Thyroid gland (tissue), 4 donors: ENCODE data around the gene CD2AP. TPM values are rescaled to one million over a fixed set of nuclear protein-coding genes. Genes with fewer than 3 reads are reported as not detected.
"Not testable (repeated sequence)": the region's sequence is repeated elsewhere in the genome, so short reads cannot be mapped to it uniquely, and the experiment has no call there.

Source experiments
- DNase-seq, 2 donors: peaks; one replicate each; pipeline ENCODE4 v3.0.0-alpha.2; 2019
- H3K27ac ChIP-seq, 3 donors: fragments of 200-600 bp; sonication (generic); 1 replicate in 2 of 3; 2 replicates in 1 of 3; pipeline ENCODE4 v1.5.1; 2016 to 2019; ENCODE audit warnings: mild to moderate bottlenecking in 1 of 3, moderate library complexity in 1 of 3
- H3K27me3 ChIP-seq: fragments of 200-600 bp; sonication (generic); one replicate; pipeline ENCODE4 v1.5.1; 2019
- H3K36me3 ChIP-seq, 2 donors: fragments of 200-600 bp; sonication (generic); one replicate each; pipeline ENCODE4 v1.5.1; 2016 to 2019
- H3K4me1 ChIP-seq, 2 donors: fragments of 200-600 bp; sonication (generic); one replicate each; pipeline ENCODE4 v1.5.1; 2017 to 2019
- H3K4me3 ChIP-seq, 3 donors: fragments of 200-600 bp; sonication (generic); replicated peaks in 1 of 3; 1 replicate in 2 of 3; 2 replicates in 1 of 3; pipeline ENCODE4 v1.5.1; 2016; ENCODE audit warnings: mild to moderate bottlenecking in 1 of 3
- H3K9me3 ChIP-seq: fragments of 200-600 bp; sonication (generic); one replicate; pipeline ENCODE4 v1.5.1; 2017
- POLR2A ChIP-seq, 2 donors: fragments of 450-650 bp; IDR thresholded peaks; one replicate each; pipeline ENCODE4 v1.6.1; 2017; ENCODE audit warnings: antibody characterized with exemption in 2 of 2, mild to moderate bottlenecking in 2 of 2, moderate library complexity in 1 of 2
- WGBS, 2 donors: methylation state at CpG; one replicate each; pipeline ENCODE4 v1.1.5; 2017; 5-methylcytosine and 5-hydroxymethylcytosine counted together
- intact Hi-C: fragments of 100-400 bp; cut with DNase I; formaldehyde crosslinking; loops from one replicate; pipeline ENCODE4 v1.15.1; 2023
- total RNA-seq, 4 donors: library from RNA; depleted of rRNA; stranded (reverse); fragments of >200 nt; gene quantifications; one replicate each; pipeline ENCODE4 v1.2.3, GENCODE V29; 2016
- TF ChIP-seq, protein P1 (sequence below), 6 experiments: fragments of 200-600 bp in 3 of 6; fragments of 450-650 bp in 3 of 6; sonication (generic) in 3 of 6; IDR thresholded peaks; one replicate each; pipeline ENCODE4 v1.5.1; 2016 to 2019; ENCODE audit warnings: antibody characterized with exemption in 6 of 6, mild to moderate bottlenecking in 2 of 6, inconsistent platforms in 1 of 6, moderate library complexity in 1 of 6

The CD2AP gene
- total RNA-seq, 4 donors from 2014 or later = 27.9 to 48.2 (median 33.0) TPM

DNA sequence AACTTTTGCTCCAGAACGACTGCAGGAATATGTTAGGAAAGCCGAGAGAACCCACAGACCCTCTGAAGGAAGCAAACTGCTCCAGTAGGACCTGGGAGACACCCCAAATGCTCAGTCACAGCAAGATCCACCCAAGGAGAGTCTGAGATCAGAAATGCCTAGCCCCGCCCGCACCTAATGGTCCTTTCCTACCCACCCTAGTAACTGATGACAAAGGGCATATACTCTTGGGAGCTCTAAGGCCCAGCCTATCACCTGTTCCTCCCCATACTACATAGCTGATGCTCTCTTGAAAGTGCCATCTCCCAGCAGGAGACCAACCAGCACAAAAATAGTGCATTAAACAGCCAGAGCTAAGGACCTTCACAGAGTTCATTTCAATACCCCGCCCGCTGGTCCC is 67.6 kb downstream of the CD2AP start:
- TF ChIP-seq, protein P1, sequence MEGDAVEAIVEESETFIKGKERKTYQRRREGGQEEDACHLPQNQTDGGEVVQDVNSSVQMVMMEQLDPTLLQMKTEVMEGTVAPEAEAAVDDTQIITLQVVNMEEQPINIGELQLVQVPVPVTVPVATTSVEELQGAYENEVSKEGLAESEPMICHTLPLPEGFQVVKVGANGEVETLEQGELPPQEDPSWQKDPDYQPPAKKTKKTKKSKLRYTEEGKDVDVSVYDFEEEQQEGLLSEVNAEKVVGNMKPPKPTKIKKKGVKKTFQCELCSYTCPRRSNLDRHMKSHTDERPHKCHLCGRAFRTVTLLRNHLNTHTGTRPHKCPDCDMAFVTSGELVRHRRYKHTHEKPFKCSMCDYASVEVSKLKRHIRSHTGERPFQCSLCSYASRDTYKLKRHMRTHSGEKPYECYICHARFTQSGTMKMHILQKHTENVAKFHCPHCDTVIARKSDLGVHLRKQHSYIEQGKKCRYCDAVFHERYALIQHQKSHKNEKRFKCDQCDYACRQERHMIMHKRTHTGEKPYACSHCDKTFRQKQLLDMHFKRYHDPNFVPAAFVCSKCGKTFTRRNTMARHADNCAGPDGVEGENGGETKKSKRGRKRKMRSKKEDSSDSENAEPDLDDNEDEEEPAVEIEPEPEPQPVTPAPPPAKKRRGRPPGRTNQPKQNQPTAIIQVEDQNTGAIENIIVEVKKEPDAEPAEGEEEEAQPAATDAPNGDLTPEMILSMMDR (IDR thresholded peaks at IDR 0.05) = no peak
- TF ChIP-seq POLR2A (IDR thresholded peaks at IDR 0.05) = no peak
- DNase-seq = no peak
- Histone ChIP-seq H3K9me3 (no peaks in the 10 kb centered on the region), H3K27me3 (no peaks in the 10 kb centered on the region), H3K27ac (no peak overlapping the region), H3K4me1 (no peaks in the 10 kb centered on the region), H3K4me3 (no peak overlapping the region), H3K36me3 (peaks cover 11 to 13% of the 10 kb centered on the region in 2 donors)
- intact Hi-C loops = no loop called here
- 94 to 96% methylated on average over 6 of the region's 6 CpGs for WGBS, 2 donors

- TF ChIP-seq, protein P1 (IDR thresholded peaks at IDR 0.05) = no peak
- TF ChIP-seq POLR2A (IDR thresholded peaks at IDR 0.05) = no peak
- Histone ChIP-seq H3K27ac (no peak overlapping the region), H3K4me3 (no peak overlapping the region), H3K9me3 (no peaks in the 10 kb centered on the region), H3K27me3 (no peaks in the 10 kb centered on the region), H3K36me3 (no peaks in the 10 kb centered on the region), H3K4me1 (no peaks in the 10 kb centered on the region)
- WGBS, 2 donors = 95 to 97% methylated on average over 4 of the region's 4 CpGs
- intact Hi-C loops = no loop called here
- DNase-seq = no peak
Measured at GRCh38 chr6:47551670-47552069, 74.1 kb downstream of the CD2AP start.

- Histone ChIP-seq H3K27me3 (no peaks in the 10 kb centered on the region), H3K4me3 (no peak overlapping the region), H3K4me1 (no peaks in the 10 kb centered on the region), H3K36me3 (no peaks in the 10 kb centered on the region), H3K27ac (no peak overlapping the region), H3K9me3 (no peaks in the 10 kb centered on the region)
- WGBS, 2 donors = 97 to 99% methylated on average over 2 of the region's 2 CpGs
- no peak for TF ChIP-seq POLR2A (IDR thresholded peaks at IDR 0.05)
- TF ChIP-seq, protein P1 (IDR thresholded peaks at IDR 0.05) = no peak
- DNase-seq = no peak
- intact Hi-C loops = no loop called here
Measured at GRCh38 chr6:47552319-47552718, 74.7 kb downstream of the CD2AP start.

- H3K27ac ChIP-seq, H3K9me3 ChIP-seq, DNase-seq, H3K27me3 ChIP-seq, H3K36me3 ChIP-seq, intact Hi-C loops, H3K4me1 ChIP-seq, H3K4me3 ChIP-seq: not testable (repeated sequence)
- 97 to 98% methylated on average over 3 of the region's 3 CpGs for WGBS, 2 donors
Measured at GRCh38 chr6:47553243-47553642, 75.7 kb downstream of the CD2AP start.

DNA sequence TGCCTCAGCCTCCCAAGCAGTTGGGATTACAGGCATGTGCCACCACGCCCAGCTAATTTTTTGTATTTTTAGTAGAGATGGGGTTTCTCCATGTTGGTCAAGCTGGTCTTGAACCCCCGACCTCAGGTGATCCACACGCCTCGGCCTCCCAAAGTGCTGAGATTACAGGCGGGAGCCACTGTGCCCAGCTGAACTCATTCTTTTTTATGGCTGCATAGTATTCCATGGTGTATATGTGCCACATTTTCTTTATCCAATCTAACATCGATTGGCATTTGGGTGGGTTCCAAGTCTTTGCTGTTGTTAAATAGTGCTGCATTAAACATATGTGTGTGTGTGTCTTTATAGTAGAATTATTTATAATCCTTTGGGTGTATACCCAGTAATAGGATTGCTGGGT is 78.9 kb downstream of the CD2AP start:
- H3K27me3 ChIP-seq, H3K4me1 ChIP-seq, H3K4me3 ChIP-seq, DNase-seq, intact Hi-C loops, H3K27ac ChIP-seq, H3K9me3 ChIP-seq, H3K36me3 ChIP-seq: not testable (repeated sequence)
- 96 to 97% methylated on average over 6 of the region's 6 CpGs for WGBS, 2 donors

GRCh38 chr6:47563162-47563561 is 85.6 kb downstream of the CD2AP start:
- Histone ChIP-seq H3K9me3 (no peaks in the 10 kb centered on the region), H3K27me3 (no peaks in the 10 kb centered on the region), H3K27ac (no peak overlapping the region), H3K4me1 (no peaks in the 10 kb centered on the region), H3K4me3 (no peak overlapping the region), H3K36me3 (no peaks in the 10 kb centered on the region)
- WGBS, 2 donors = 95 to 97% methylated on average over 3 of the region's 3 CpGs
- no peak for DNase-seq
- TF ChIP-seq, protein P1 (IDR thresholded peaks at IDR 0.05) = no peak
- TF ChIP-seq POLR2A (IDR thresholded peaks at IDR 0.05) = no peak
- intact Hi-C loops = no loop called here

DNA sequence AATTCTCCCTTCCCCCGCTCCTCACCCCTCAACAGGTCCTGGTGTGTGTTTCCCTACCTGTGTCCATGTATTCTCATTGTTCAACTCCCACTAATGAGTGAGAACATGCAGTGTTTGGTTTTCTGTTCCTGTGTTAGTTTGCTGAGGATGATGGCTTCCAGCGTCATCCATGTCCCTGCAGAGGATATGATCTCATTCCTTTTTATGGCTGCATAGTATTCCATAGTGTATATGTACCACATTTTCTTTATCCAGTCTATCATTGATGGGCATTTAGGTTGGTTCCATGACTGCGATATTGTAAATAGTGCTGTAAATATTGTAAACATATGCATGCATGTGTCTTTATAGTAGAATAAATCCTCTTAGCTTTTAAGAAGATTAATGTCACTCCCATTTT is 89.0 kb downstream of the CD2AP start:
- intact Hi-C loops, H3K36me3 ChIP-seq: not testable (repeated sequence)
- 97 to 98% methylated on average over 3 of the region's 3 CpGs for WGBS, 2 donors

More for the DNA sequence above, 89.0 kb downstream of the CD2AP start:
- H3K27ac ChIP-seq, H3K9me3 ChIP-seq, H3K27me3 ChIP-seq, H3K4me3 ChIP-seq, H3K4me1 ChIP-seq, DNase-seq: not testable (repeated sequence)
